ENCODE results near the gene STXBP1.

Gene STXBP1

DNA sequence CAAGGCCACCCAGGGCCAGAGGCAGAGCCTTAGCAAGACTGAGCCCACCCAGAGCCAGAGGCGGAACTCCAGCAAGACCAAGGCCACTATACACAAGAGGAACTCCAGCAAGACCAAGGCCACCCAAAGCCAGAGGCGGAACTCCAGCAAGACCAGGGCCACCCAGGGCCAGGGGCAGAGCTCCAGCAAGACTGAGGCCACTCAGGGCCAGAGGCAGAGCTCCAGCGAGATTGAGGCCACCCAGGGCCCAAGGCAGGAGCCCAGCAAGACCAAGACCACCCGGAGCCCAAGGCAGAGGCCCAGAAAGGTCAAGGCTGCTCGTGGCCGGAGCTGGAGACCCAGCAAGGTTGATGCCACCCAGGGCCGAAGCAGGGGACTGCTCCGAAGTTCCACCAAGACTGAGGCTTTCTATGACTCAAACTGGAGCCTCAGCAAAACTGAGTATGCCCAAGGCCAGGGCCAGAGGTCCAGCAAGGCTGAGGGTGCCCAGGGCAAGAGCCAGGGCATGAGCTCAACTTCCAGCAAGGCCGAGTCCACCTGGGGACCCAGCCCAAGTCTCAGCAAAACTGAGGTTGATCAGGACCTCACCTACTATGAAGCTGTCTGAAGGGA lies 118.8 kb downstream of the STXBP1 start:
- DNase-seq = no peak

- DNase-seq = no peak
These were observed 119.9 kb downstream of the STXBP1 start for GRCh38 chr9:127731938-127732337.

GRCh38 chr9:127732444-127732843 lies 120.4 kb downstream of the STXBP1 start:
- no peak for DNase-seq

GRCh38 chr9:127733614-127734013 lies 121.5 kb downstream of the STXBP1 start:
- no peak for DNase-seq

GRCh38 chr9:127734247-127734746 lies 122.2 kb downstream of the STXBP1 start:
- DNase-seq = peak in 2 of 58 donors; percentile 32 to 40

- peak; percentile 82 to 98 (median 95) for DNase-seq
These were observed 122.9 kb downstream of the STXBP1 start, which contains the start of gene TOR2A for GRCh38 chr9:127734747-127735529. Gene TOR2A (minus strand): TSS chr9:127735294. CDS start chr9:127735270, 24 bp downstream.

DNA sequence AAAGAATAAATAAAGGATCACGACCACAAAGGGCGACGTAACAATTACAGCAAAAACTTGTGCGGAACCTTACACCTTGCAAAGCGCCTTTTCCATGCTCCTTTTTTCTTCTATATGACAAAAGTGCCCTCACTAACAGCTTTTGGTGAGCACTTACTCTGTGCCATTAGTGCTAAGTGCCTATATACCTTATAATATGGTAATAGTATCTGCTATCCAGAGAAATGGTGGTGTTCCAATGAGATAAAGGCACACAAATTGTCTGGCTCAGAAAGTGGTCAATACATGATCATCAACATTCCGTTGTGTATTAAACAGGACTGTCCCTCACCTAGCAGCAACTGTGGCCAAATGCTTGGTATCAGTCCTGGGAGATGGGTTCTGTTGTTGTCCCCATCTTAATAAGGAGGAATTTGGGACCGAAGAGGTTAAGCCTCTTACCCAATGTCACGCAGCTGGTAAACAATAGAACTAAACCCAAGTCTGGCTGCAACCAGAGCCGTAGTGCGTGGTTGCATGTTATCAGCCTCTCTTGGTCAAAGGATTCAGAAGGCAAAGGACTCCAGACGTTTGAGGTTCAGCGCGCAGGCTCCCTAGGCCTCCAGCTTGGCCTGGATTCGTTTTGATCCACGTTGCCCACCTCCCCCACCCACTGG lies 123.6 kb downstream of the STXBP1 start:
- DNase-seq = no peak

DNA sequence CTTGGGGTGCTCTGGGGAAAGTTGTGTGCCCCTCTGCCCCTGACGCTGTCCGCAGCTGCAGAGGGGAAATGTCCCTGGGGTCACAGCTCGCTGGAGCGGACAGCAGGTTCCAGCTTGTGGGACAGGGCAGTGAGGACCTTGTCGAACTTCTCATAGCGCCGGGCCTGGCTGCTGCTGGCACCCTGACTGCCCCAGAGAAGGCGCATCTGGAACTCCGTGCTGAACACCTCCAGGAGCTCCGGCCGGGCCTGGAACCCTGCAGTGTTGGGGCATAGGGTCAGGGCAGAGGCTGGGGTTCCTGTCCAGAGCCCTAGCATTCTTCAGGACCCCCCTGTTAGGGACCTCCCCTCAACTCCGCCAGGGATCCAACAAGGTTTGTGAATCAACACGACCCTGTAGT lies 126.6 kb downstream of the STXBP1 start:
- DNase-seq = no peak

DNA sequence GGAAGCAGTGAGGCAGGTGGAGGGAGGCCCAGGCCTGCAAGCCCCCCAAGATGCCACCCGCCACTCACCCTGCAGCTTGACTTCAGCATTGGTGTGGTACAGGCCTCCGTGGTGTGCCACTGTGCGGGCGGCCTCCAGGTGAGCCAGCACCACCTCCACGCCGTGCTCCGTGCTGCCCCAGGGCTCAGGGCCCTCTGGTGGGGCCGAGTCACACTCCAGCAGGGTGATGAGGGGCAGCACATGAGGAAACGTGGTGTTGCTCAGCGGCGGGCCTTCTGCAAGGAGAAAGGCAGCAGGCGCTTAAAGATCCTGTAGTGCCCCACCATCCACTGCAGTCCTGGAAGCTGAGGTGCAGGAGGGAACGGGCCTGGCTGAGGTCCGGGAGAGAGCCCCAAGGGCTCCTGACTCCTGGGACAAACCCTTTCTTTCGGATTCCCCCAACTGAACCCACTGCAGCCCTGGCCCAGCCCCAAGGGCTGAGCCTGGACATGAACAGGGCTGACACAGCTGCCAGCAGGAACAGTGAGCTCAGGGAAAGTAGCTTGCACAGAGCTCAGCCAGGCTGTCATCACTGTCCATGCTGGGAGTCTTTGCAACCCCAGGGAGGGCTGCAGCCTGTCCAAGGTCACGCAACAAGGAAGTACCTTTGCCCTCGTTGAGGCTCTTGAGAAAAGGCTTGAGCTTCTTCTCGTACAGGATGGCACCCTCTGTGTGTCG lies 127.7 kb downstream of the STXBP1 start:
- DNase-seq = no peak

DNA sequence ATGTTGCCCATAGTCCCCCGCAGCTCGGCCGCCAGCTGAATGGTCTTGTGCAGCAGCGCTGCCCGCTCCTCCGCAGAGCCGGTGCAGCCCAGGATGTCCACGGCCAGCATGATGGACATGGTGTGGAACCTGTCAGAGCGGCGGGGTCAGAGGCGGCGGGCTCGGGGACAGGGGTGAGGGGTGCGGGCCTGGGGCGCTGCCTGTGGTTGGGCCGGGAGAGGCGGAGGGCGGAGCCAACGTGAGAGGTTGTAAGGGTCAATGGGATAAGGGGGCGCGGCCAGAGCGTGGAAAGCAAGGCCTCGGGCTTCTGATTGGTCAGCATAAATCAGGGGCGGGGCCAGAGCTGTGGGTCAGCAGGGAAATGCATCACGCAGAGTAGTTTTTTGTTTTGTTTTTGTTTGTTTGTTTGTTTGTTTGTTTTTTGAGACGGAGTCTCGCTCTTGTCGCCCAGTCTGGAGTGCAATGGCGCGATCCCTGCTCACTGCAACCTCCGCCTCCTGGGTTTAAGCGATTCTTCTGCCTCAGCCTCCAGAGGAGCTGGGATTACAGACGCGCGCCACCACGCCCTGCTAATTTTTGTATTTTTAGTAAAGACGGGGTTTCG lies 129.9 kb downstream of the STXBP1 start:
- DNase-seq = peak in 53 of 58 donors; percentile 22 to 86 (median 62)
